ENCODE results near the gene ATP6V1G1. TPM values are rescaled to one million over a fixed set of nuclear protein-coding genes. Genes with fewer than 3 reads are reported as not detected.

The ATP6V1G1 gene
- total and polyA plus RNA-seq, 2 of the 13 experiments (the other 11 are each of a cell fraction or from before 2014, with no cell fraction given) = 108 to 158 TPM

- peak; percentile 93 for TF ChIP-seq MXD3 (CRISPR knock-in tag; IDR thresholded peaks at IDR 0.05)
- peak; percentile 56 for TF ChIP-seq NFRKB (IDR thresholded peaks at IDR 0.05)
- TF ChIP-seq RARA (CRISPR knock-in tag; IDR thresholded peaks at IDR 0.05) = no peak; the same call in 1 of the 2 replicates
- TF ChIP-seq ZSCAN5A (CRISPR knock-in tag; IDR thresholded peaks at IDR 0.05; ENCODE audit: borderline replicate concordance) = peak; percentile 93
- 0 out of 2 replicates have a peak, but pooled peaks have one; percentile 20 for TF ChIP-seq ZSCAN22 (CRISPR knock-in tag; IDR thresholded peaks at IDR 0.05)
- TF ChIP-seq ZFP37 (CRISPR knock-in tag; IDR thresholded peaks at IDR 0.05; ENCODE audit: borderline replicate concordance) = peak; percentile 14; the same call in 1 of the 2 replicates
- TF ChIP-seq CTCF (CRISPR knock-in tag; IDR thresholded peaks at IDR 0.05) = peak; percentile 46
- peak; percentile 73 for TF ChIP-seq ZNF280D (CRISPR knock-in tag; IDR thresholded peaks at IDR 0.05)
- no peak for TF ChIP-seq ZNF367 (CRISPR knock-in tag; IDR thresholded peaks at IDR 0.05; ENCODE audit: borderline replicate concordance)
- TF ChIP-seq SALL2 (CRISPR knock-in tag; IDR thresholded peaks at IDR 0.05) = peak; percentile 92
- peak; percentile 26; the same call in 1 of the 2 replicates for TF ChIP-seq FOXM1 (CRISPR knock-in tag; IDR thresholded peaks at IDR 0.05)
- TF ChIP-seq ZXDC (CRISPR knock-in tag; IDR thresholded peaks at IDR 0.05) = no peak; the same call in 1 of the 2 replicates
- no peak for TF ChIP-seq ZSCAN25 (CRISPR knock-in tag; IDR thresholded peaks at IDR 0.05)
- no peak for TF ChIP-seq IKZF1 (IDR thresholded peaks at IDR 0.05)
- no peak; the same call in 1 of the 2 replicates for TF ChIP-seq PATZ1 (CRISPR knock-in tag; IDR thresholded peaks at IDR 0.05)
- TF ChIP-seq TBP (CRISPR knock-in tag; IDR thresholded peaks at IDR 0.05) = no peak
- TF ChIP-seq MEIS1 (CRISPR knock-in tag; IDR thresholded peaks at IDR 0.05; ENCODE audit: borderline replicate concordance) = 0 out of 2 replicates have a peak, but pooled peaks have one; percentile 47
Measured at GRCh38 chr9:114587345-114588202, at the start of gene ATP6V1G1 (continued).
